AG09309 (cell line): Measurements from ENCODE around the gene HES6.

ENCODE experiments used
- DNase-seq: peaks from one replicate; pipeline ENCODE4 v3.0.0-alpha.2; 2010; ENCODE audit warnings: low read depth
- H3K4me3 ChIP-seq: 2 replicates; pipeline ENCODE4 v1.5.1; 2011; ENCODE audit warnings: mild to moderate bottlenecking, low read depth, low read length, moderate library complexity; ENCODE audit not compliant: control insufficient read depth
- CTCF ChIP-seq: IDR thresholded peaks from 2 replicates; pipeline ENCODE4 v1.5.1; 2011; ENCODE audit warnings: mild to moderate bottlenecking, low read depth, low read length, inconsistent platforms; ENCODE audit not compliant: insufficient read depth, control insufficient read depth; ENCODE audit errors: missing control alignments

HES6 gene

GRCh38 chr2:238252766-238253630, 13.2 kb upstream of the HES6 start:
- no peak for TF ChIP-seq CTCF
- no peak overlapping the region for H3K4me3 ChIP-seq
- DNase-seq, result no peak

GRCh38 chr2:238251986-238252385, 12.1 kb upstream of the HES6 start:
- DNase-seq, result no peak
- no peak overlapping the region for H3K4me3 ChIP-seq
- TF ChIP-seq CTCF, result no peak

GRCh38 chr2:238251331-238251730, 11.5 kb upstream of the HES6 start:
- no peak overlapping the region for H3K4me3 ChIP-seq
- no peak for TF ChIP-seq CTCF

GRCh38 chr2:238250896-238251295, 11.1 kb upstream of the HES6 start:
- no peak overlapping the region for H3K4me3 ChIP-seq
- TF ChIP-seq CTCF, result no peak
- no peak for DNase-seq

More at GRCh38 chr2:238251331-238251730, 11.5 kb upstream of the HES6 start:
- DNase-seq, result no peak

- TF ChIP-seq CTCF, result no peak
- DNase-seq, result no peak
- no peak overlapping the region for H3K4me3 ChIP-seq
Measured at GRCh38 chr2:238247841-238248453, 8.1 kb upstream of the HES6 start.

GRCh38 chr2:238247002-238247822, 7.4 kb upstream of the HES6 start:
- H3K4me3 ChIP-seq, result no peak overlapping the region
- no peak for DNase-seq
- no peak for TF ChIP-seq CTCF
